Retinal pigment epithelial cell (primary cell): ENCODE data around the gene SECTM1.

Experiments used
- DNase-seq: peaks from one replicate; pipeline ENCODE4 v3.0.0-alpha.2; 2010; ENCODE audit warnings: low read depth
- H3K4me3 ChIP-seq: 2 replicates; pipeline ENCODE4 v1.5.1; 2011; ENCODE audit warnings: mild to moderate bottlenecking, low read length, control low read depth, moderate library complexity
- CTCF ChIP-seq: conservative IDR thresholded peaks from 2 replicates; pipeline ENCODE4 v1.5.1; 2011; ENCODE audit warnings: low read depth, low read length, control low read depth, inconsistent platforms

Gene SECTM1

GRCh38 chr17:82302991-82303943, 30.3 kb downstream of the SECTM1 start:
- no peak for DNase-seq
- H3K4me3 ChIP-seq, result no peak overlapping the region
- TF ChIP-seq CTCF, result no peak

GRCh38 chr17:82302568-82302963, 31.0 kb downstream of the SECTM1 start:
- TF ChIP-seq CTCF, result no peak
- no peak for DNase-seq
- no peak overlapping the region for H3K4me3 ChIP-seq

GRCh38 chr17:82301916-82302567, 31.5 kb downstream of the SECTM1 start:
- no peak overlapping the region for H3K4me3 ChIP-seq
- no peak for DNase-seq
- no peak for TF ChIP-seq CTCF

- no peak overlapping the region for H3K4me3 ChIP-seq
- DNase-seq, result no peak
- no peak for TF ChIP-seq CTCF
These were observed 32.2 kb downstream of the SECTM1 start for GRCh38 chr17:82301300-82301915.

GRCh38 chr17:82300707-82301270, 32.8 kb downstream of the SECTM1 start:
- peak; percentile 84 for TF ChIP-seq CTCF
- DNase-seq, result no peak
- H3K4me3 ChIP-seq, result no peak overlapping the region

GRCh38 chr17:82300228-82300627, 33.3 kb downstream of the SECTM1 start:
- no peak overlapping the region for H3K4me3 ChIP-seq
- no peak for DNase-seq
- no peak for TF ChIP-seq CTCF
